Ovary (tissue), 3 donors: ENCODE measurements around the gene HSPB7.
"Not testable (repeated sequence)": the region's sequence is repeated elsewhere in the genome, so short reads cannot be mapped to it uniquely, and the experiment has no call there.

Experiments used
- CTCF ChIP-seq, 3 donors: fragments of 450-650 bp in 2 of 3; fragments of 200-600 bp in 1 of 3; IDR thresholded peaks; one replicate each; pipeline versions ENCODE4 v1.5.1 to v1.8.0; 2016 to 2022; ENCODE audit warnings: antibody characterized with exemption in 3 of 3, mild to moderate bottlenecking in 1 of 3
- EP300 ChIP-seq: sonication (generic); formaldehyde crosslinking; IDR thresholded peaks from one replicate; pipeline ENCODE4 v1.6.1; 2017; ENCODE audit warnings: antibody characterized with exemption
- POLR2A ChIP-seq: fragments of 450-650 bp; IDR thresholded peaks from one replicate; pipeline ENCODE4 v1.6.1; 2017; ENCODE audit warnings: antibody characterized with exemption, mild to moderate bottlenecking, moderate library complexity
- donor health status: DM: no; HTN: no; CAD: no.

GRCh38 chr1:15977947-15978346 is 39.9 kb downstream of the HSPB7 start:
- not testable (repeated sequence) for TF ChIP-seq CTCF (IDR thresholded peaks at IDR 0.05); EP300; POLR2A
